Stimulated activated CD8-positive, alpha-beta memory T cell treated with anti-CD3 and anti-CD28 coated beads, Interleukin-4, amount 100 ng/mL, for 4 hours (primary cell): ENCODE results near the gene RHOC.

Experiments
- DNase-seq, 2 donors: peaks; one replicate each; pipeline ENCODE4 v3.0.0-alpha.2; 2020; ENCODE audit warnings: low read depth in 2 of 2, low spot score in 1 of 2

The RHOC gene

DNA sequence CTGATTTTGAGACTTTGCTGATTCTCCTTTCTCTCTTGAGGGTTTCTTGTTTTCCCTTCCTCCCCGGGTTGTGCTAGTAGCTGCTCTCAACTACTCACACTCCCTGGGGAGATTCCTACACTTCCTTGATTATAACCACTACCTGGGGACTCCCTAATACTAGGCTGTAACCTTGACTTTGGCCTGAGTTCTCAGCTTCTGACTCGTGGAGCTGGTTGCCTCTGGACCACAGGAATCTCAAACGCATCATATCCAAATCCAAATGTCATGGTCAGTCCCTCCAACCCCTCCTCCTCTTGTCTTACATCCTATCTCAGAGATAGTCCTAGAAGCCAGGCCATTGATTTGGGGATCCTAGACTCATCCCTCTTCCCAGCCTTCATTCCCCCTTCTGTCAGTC is 20.5 kb downstream of the RHOC start:
- DNase-seq: no peak

DNA sequence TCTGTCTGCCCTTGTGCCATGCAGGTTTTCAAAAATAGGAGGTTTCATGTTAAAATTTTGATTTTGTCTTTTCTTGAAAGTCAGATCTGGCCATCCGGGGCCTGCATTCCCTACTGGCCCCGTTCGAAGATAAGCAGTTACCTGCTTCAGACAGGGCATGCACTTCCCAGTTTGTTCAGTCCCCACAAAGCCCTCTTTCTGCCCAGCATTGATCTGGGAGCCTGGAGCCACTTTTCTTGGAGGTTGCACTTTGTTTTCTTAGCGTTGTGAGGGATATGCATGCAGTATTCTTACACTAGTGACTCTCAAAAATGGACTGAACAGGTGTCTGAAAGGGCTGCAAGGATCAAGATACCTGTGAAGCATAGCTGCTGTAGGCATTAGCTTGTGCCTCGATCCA is 21.0 kb downstream of the RHOC start:
- DNase-seq: no peak

DNA sequence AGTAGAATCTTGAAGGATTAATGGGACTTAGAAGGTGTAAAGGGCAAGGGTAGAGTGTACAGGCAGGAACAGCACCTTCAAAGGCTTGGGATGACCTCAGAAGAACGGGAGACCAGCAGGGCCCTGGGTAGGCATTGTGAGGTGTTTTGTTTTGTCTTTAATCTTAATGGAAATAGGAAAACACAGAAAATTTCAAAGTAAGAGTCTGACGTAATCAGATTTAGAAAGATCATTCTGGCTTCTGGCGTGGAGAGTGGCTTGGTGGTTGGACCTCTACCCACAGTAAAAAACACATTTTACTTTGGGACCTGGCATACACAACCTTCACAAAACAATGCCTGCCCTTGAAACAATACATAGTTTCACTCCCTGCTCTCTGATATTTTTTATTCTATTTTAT is 28.3 kb downstream of the RHOC start:
- no peak for DNase-seq

DNA sequence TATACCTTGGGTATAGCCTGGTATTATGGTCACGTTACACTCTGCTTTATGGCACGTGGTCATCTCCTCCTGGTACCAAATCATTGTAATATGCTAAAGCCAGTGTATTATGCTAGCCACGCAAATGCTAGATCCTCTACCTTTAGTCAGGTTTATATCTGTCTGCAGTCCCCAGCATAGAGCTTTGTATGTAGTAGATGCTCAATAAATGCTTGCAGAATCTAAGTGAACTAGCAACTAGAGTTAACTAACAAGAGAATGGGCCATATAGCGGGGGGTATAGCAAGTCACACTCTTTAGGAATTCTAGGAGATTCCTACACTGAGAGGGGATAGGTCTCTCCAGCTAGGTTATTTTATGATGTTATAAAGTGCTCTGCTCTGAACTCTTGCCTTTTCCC is 29.4 kb downstream of the RHOC start:
- DNase-seq: no peak

DNA sequence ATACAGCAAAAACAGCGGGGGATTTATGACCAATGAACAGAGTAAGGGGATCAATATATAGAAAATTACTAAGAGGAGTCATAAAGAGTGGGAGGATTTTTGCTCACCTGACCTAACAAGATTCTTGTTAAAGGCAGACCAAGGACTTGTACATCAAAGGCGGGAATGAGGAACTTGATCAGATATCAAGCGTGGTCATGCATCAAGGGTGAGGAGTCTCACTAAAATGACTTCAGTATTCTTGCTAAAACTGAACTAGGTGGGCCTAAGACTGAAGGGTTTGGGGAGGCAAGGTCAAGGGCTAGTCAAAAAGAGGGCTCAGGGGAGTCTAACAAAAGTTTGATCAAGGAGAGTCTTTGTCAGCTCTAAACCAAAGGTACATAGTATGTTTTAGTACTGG is 30.4 kb downstream of the RHOC start:
- no peak for DNase-seq

DNA sequence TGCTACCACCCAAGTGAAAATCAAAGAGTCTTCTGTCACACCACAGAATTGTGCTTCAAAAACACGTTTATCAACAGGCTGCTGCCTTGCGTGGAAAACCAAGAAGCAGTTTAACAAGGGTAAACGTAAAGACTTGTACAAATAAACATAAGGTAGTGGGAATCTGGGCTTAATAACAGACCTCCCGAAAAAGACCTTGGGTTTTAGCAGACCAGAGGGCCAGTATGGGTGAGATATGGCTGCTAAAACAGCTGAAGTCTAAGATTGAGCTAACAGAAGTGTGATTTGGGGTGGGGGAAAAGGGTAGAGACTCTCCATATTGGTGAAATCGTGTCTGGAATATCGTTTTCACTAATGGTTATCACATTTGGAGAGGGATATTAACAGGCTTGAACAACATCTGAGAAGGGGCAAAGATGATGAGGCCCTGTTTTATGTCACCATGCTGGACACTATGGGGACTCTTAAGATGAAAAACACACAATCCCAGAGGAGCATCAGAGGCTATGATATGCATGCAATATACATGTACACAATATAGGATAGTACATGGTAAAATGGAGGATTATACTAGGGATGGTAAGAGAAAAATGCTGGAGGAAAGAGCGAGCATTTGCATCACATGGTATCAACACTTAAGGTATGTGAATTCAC is 31.1 kb downstream of the RHOC start:
- no peak for DNase-seq

DNA sequence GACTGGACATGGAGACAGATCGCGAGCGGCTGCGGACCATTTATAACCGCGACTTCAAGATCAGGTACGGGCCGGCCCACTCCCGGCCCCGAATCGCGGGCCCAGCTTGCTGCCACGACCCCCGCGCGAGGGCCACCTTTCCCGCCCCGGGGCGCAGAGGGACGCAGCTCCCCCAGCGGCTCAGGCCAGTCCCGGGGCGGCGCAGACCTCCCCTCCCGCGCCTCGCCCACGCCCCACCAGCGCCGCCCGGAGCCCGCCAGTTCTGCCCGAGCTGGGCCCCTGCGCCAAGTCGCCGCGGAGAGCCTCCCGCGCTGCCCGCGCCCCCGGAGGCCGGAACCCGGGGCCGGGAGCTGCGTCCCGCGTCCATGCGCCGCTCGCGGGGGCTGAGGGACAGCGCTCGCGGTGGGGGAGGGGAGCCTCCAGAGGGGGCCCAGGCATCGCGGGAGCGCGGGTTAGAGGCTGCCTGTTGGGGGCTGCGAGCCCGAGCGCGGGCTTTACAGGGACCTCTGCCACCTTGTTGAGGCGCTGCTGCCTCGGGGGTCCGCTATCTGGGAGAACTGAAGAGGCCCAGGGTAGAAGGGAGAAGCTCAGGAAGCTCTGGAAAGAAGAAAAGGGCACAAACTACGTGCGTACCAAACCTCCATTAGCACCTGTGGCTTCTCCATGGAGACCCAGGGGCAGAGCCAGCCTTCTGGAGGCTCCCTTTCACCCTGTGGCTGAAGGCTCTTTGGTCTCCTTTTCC is 31.8 kb downstream of the RHOC start:
- peak in 1 of 2 donors; percentile 7 for DNase-seq

DNA sequence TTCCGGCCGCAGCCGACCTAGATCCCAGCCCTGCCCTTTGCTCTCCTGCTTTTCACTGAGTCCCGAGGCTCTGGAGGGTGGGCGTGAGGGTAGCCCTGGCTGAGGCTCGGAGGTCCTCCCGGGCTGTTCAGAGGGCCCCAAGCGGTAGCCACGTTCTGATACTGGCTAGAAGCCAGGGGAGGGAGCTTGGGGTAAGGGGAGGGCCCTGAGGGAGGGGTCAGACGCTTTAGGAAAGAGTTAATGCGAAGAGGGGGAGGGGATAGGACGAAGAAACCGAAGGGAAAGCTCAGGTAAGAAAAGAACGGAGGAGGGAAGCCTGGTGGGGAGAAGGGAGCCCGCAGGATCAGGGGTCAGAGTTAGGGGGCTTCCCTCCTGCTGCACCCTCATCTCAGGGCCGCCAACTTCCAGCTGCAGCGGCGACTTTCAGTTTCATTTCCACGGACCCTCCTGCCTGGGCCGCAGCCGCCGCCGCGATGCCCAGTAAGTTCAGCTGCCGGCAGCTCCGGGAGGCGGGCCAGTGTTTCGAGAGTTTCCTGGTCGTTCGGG is 32.4 kb downstream of the RHOC start, which contains the start of gene MOV10:
TSS of gene MOV10 (plus strand) at position 220 of the 546 bp plus-strand sequence. CDS start at position 474, 254 bp downstream.
- peak in 1 of 2 donors; percentile 21 for DNase-seq

DNA sequence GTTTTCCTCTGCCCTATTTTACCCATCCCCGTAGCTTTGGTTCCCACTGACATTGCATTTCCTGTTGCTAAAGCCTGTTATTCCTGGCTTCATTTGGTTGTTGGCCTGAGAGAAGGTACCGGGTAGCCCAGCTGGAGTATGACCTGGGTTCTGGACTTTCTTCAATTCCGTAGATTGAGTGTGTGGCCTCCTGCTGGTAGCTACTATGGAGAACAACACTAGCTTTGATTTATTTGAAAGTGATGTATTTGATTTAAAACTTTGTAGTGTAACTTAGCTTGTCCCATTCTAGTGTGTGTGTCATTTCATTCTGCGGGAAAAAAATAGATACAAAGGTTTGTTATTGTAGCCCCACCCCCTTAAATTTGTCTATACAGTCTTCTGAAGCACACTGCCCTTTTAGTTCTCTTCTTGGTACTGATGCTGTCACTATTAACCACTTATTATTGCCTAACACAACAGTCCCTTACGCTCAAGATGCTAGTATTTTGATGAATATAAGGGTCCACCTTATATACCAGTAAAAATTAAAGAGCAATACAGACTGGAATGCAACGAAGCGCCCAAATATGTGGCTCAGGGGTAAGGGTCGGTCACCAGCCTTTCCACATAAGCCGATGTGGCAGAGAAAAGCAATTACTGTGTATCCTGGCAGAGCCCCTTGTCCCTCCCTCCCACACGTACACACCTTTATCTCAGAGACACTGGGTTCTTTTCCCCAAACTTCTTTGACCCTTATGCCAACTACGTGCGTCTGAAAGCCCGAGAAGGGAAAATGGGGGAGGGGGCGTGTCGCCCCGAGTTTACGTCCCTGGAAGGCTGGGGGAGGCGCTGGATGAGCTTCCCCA is 33.1 kb downstream of the RHOC start:
- DNase-seq: no peak

DNA sequence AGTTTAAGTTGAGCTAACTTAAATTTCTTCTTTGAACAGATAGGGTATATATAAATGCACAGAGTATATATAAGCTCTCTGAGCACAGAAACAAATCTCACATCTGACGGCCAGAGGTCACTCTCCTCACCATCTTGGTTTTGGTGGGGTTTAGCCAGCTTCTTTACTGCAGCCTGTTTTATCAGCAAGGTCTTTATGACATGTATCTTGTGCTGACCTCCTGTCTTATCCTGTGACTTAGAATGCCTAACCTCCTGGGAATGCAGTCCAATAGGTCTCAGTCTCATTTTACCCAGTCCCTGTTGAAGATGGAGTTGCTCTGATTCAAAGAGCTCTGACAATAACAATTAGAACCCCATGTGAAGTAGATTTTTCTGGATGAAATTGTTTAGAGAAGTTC is 34.1 kb downstream of the RHOC start:
- DNase-seq: no peak

DNA sequence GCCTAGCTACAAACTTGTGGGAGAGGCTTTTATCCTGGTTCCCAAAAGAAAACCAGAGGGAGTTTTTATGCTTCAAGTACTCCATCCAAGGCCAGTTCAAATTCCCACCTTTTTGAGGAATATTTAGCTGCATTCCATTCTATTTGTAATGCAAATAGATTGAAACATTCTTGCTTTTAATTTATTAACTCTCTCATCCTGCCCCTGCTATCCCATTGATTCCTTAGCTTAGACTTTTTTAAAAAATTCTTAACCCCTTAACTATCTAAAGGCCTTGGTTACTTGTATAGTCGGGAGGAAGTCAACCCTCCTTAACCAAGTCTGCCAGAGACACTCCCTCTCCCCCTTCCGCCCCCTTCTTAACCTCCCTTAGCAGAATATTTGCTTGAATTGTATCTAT is 34.9 kb downstream of the RHOC start:
- no peak for DNase-seq

DNA sequence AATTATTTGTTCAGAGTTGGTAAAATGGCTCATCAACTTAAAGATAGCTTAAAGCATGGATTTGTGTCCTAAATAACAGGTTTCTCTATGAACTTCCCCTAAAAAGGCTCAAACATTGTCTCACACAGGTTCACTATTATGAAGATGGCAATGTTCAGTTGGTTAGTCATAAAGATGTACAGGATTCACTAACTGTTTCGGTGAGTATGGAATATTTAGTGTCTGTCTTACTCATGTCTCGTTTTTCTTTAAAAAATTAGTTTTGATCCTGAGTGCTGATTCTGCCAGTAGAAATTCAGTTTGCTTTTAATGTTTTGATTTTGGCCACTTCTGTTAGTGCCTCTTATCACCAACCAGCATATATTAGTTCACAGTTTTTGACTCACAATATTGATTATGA is 40.0 kb downstream of the RHOC start:
- DNase-seq: no peak

DNA sequence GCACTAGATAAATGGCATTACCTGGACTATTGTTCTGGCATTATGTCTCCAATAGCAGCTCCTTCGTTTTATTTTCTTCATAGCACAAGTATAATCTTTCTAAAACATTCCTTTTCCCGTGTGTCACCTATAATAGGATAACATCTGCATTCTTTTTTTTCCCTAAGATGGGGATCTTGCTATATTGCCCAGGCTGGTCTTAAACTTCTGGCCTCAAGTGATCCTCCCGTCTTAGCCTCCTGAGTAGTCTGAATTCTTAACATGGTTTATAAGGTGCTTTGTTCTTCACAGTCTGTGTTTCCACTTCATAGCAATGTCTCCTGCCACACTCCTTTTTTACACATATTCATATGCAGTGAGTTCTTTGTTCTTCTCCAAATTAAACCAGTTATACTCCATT is 41.1 kb downstream of the RHOC start:
- DNase-seq: no peak

DNA sequence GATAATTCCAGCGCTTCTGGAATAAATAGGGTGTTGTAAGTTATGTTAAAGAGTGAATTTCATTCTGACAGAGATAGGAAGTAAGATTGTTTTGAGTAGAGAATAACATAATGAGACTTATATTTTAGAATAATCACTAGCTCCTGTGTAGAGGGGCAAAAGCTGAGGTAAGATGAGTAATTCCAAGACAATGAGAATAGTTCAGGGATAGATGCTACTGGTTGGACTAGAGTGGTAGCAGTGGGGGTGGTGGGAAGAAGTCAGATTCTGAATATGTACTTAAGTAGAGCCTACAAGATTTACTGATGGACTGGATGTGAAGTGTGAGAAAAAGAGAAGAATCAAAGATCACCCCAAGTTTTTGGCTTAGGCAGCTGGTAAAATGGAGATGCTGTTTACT is 55.7 kb downstream of the RHOC start:
- no peak for DNase-seq
